Activated T-cell treated with anti-CD3 and anti-CD28 coated beads for 48 hours (primary cell): ENCODE measurements around the gene B3GNT9.

ENCODE experiments used
- DNase-seq: peaks from one replicate; pipeline ENCODE4 v3.0.0-alpha.2; 2020; ENCODE audit warnings: low read depth

The B3GNT9 gene

DNA sequence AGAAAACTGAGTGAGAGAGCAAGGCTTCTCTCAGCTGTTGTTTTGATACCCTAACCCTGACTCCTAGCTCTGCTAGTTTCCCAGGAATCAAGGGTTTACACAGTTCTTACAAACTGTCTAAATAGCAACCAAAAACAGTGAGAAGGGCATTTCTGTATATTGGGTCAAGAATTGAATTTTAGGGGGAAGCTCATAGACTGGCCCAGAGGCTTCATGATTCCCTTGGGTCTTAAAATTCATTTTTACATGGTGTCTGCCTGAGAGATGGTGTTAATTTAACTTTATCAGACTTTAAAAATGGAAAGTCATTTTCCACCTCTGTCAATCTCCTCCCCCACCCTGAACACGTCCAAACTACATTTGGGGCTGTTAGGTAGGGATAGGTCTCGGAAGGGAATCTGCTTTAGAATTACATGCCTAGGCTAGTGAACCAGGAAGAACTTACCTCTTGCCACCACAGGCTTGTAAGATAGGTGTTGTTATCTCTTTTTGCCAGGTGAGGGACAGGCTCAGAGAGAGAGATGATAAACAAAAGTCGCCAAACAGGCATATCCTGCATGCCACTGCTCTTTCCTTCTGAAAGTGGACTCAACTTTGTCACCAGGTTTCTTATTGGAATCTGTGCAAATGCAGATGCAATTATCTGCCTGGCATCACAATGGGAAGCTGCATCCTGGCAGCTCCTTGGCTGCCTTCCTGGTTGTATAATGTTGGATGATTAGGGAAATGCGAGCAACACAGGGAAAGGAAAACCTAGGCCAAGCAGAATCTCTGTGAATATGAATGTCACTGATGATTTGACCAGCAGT, 38.0 kb downstream of the B3GNT9 start:
- DNase-seq: no peak

DNA sequence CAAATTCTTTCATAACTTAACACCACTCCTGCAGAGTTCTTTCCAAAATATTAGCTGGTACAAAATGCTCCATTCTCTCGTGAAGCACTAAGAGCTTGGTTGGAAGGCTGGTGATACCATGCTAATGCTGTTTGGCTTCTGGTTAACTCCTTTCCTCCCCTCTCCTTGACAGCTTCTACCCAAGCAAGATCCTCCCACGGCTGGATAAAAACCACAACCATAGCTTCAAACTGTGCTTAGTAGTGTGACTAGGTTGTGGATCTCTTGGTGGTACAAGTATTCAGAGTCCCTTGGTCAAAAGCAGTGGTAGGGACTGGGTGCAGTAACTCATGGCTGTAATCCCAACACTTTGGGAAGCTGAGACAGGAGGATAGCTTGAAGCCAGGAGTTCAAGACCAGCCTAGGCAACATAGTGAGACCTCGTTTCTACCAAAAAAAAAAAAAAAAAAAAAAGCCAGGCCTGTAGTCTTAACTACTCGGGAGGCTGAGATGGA, 38.8 kb downstream of the B3GNT9 start:
- no peak for DNase-seq

DNA sequence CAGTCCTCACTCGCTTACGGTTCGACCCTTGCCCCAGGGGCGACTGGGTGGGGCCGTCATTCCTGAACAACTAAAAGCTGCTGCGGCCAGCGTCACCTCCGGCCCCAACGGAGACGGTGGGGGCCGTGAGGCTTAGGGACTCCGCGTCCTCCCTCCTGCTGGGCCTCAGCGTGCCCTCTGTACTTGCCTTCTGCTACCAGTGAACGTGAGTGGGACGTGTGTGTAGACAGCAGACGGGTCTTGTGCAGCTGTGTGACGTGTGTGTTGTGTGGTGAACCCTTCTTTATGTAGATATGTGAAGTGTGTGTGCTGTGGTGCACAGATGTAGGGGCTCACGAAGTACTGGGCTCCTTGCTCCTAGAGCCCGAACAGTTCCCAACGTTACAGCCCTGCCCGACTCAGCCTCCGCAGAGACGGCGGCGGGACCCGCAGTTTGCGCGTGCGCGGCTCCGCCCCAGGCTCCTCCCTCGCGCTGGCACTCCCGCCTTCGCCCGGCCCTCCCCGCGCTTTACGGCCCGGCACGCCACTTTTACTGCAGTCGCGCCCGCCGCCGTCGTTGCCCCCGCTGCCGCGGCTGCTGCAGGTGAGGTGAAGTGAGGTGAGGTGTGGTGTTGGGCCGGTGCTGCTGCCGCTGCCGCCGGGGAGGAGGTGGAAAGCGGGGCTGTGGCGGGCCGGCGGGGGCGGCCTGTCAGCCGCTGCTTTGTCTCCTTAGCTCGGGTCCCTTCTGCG, 41.2 kb downstream of the B3GNT9 start, which contains the start of gene PHAF1:
Gene PHAF1 (plus strand): TSS at position 535 of the 729 bp plus-strand sequence. CDS start 235 bp downstream, outside the sequence.
- DNase-seq: peak; percentile 97

DNA sequence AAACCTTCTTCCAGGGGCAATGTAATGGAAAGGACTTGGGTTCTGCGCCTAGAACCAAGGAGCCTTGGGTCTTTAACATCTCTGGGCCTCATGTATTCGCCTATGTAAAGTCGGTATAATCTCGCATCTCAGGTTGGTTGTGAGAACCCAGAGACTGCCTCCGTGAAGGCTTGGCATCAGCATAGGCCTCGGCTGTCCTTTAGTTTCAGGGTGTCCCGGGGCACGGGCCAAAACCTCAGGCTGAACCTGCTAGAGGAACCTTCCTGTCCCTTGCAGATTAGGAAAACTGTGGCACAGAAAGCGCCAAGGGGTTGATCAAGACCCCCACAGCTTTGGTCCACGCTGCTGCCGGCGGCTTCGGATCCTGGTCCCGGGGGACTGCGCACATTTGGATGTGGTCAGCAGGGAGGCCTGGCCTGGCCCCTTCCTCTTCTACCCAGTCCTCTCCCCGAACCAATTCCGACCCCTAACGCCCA, 41.8 kb downstream of the B3GNT9 start:
- no peak for DNase-seq

DNA sequence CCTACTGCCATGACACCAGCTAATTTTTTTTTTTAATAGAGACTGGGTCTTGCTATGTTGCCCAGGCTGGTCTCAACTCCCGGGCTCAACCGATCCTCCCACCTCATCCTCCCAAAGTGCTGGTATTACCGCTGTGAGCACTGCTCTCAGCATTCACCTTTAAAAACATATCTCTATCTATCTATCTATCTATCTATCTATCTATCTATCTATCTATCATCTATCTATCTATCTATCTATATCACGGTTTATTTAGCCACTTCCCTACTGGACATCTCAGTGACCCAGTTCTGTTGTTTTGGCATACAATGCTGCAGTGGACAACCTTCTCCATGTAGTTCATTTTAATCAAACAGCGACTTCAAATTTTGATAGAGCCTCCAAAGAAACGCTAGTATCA, 42.3 kb downstream of the B3GNT9 start:
- no peak for DNase-seq

DNA sequence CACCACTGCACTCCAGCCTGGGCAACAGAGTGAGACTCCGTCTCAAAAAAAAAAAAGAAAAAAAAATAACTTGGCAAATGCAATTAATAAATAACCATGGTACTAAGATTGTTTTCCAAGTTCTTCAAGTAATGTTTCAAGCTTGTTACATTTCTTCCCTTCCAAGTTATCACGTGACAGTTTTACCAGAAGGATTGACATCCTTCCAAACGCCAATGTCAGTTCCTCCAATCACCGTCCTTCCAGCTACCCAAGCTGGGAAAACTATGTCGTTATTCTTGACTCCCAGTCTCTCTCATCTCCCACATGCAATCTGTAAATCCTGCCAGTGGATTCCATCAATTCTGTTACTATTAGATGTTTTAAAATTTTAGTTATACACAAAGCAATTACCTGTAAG, 44.9 kb downstream of the B3GNT9 start:
- DNase-seq: no peak

DNA sequence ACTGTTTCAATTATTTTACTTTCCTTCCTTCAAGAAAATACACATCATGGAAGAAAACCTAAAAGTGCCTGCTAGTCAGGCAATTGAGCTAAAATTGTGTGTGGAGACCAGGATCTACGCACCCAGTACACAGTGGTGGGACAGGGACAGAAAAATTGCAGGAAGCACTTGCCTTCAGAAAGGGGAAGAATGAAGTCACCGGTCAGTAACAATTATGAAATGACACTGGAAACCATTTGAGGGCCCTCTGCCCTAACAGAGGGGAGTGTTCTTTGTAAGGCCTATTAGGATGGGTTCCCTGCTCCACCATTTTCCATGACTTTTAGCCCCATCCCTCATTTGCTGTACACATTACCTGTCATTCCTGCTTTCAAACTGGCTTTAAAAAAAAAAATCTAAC, 45.6 kb downstream of the B3GNT9 start:
- no peak for DNase-seq

DNA sequence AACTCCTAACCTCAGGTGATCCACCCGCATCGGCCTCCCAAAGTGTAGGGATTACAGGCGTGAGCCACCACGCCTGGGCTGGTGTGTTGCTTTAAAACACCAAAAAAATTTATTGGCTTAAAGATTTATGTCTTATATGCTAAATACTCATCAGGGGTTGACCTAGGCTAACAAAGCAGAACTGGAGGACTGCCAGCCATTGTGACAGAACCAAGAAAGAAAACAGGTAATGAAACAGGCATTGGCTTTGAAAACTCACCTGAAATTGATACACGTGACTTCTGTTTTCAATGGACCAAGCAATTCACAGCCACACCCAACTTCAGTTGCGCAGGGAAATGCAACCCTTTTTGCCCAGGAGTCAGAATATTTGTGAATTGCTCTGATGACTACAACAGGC, 46.0 kb downstream of the B3GNT9 start:
- DNase-seq: no peak

DNA sequence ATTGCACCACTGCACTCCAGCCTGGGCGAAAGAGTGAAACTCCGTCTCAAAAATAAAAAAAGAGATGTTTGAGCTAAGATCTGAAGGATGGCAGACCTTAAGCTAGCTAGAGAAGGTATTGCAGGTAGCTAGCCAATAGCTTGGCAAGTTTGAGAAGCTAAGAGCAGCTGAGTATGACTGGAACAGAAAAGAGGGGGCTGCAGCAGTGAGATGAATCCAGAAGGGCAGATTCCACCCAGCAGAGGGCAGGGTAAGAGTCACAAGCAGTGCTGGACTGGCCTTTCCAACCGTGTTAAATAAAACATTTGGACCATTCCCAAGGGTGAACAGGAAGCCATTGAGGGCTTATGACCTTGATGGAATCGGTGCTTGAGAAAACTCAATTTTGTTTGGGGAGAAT, 46.7 kb downstream of the B3GNT9 start:
- DNase-seq: no peak

DNA sequence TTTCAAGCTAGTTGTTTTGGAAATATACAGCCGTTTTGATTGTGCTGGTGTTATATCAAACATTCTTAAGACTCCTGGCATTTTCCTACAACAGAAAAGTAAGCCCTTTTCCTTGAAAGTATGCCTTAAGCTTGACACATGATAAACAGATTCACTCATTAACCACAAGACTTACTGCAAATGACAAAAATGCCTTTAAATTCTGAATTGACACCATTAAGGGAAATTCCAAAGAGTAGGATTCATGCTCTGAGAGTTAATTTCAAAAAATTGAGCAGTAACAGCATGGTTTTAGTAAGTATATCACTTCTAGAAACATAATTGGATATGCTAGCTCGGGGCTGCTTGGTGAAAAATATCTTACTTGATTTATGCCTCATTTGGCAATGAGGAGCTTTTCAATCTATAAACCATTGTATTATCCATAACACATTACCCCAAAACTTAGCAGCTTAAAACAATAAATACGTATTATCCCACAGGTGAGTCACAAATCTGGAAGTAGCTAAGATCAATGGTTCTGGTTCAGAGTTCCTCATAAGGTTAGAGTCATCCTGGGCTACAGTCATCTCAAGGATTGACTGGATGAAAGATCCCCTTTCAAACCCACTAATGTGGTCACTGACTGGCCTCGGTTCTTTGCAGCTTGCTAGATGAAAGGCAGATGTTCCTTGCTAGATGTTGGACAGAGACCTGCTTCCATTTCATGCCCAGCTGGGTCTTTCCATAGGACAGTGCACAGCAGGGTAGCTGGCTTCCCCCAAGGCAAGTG, 49.3 kb downstream of the B3GNT9 start:
- DNase-seq: no peak

DNA sequence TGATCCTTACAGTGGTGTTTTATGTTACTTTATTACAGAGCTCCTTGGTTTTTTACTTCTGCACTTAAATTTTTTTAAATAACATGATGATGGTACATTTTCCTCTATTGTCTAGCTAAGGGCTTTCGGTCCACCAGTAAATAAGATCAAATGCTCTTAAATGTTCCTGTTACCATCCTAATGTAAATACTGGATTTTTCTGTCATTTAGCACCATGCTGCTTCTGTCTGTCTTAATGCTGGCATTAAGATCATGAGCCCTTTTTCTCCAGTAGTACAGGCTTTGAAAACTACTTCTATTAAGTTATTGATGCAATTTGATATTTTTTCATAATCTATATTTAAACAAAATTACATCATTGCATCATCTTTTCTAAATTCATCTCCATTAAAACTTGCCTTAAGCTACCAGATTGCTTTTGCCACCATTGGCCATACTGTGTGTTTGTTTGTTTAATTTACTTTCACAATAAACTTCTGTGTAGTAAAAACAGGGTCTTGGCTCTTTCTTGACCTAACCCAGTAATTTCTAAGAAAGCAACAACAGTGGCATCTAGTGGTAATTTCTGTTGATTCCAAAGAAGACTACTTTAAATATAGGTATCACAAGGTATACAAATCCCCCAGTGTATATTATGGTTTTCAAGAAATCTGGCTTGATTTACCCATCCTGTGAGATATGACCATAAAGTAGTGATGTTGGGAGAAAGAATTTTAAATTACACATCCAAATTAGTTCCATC, 50.1 kb downstream of the B3GNT9 start:
- no peak for DNase-seq

DNA sequence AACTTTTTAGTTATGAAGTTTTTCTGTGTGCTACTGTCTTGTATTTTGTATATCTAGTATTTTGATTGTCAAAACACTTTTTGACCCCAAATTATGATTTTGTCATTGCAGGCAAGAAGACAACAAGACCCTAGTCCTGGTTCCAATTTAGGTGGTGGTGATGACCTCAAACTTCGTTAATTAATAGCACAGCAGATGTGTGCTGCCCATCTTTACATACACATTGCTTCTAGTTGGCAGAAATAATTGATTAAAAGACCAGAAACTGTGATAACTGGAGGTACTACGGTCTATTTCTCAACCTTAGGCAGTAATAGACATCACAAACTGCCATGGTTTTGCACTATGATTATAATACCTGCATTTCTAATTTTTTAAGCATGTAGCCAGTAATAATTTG, 52.2 kb downstream of the B3GNT9 start:
- DNase-seq: no peak
